SK-N-SH (cell line): Measurements from ENCODE around the gene MEPCE. TPM values are rescaled to one million over a fixed set of nuclear protein-coding genes. Genes with fewer than 3 reads are reported as not detected.

Source experiments
- CTCF ChIA-PET: fragments of 300-600, 350-600 bp; formaldehyde crosslinking; extraction: SDS; loops from one replicate; lab custom pipeline; 2021; lab: Yijun Ruan, JAX
- POLR2A ChIA-PET: fragments of 350-600 bp; sonication (Branson Sonifier 250); formaldehyde crosslinking; extraction: SDS; loops from one replicate; lab custom pipeline; 2020; ENCODE audit warnings: antibody characterized with exemption, inconsistent platforms; lab: Yijun Ruan, JAX
- DNase-seq: peaks from one replicate; pipeline ENCODE4 v3.0.0; 2012
- H2AFZ ChIP-seq: fragments of 200-600 bp; sonication (generic); 2 replicates; pipeline ENCODE4 v1.8.1; 2016; ENCODE audit warnings: antibody characterized with exemption, mild to moderate bottlenecking, low read depth
- H3F3A ChIP-seq: fragments of 200-600 bp; sonication (generic); replicated peaks from 2 replicates; pipeline ENCODE3; 2016; ENCODE audit warnings: antibody characterized with exemption, mild to moderate bottlenecking; ENCODE audit not compliant: insufficient read depth
- H3K27ac ChIP-seq, 2 experiments: fragments of 200-500 bp in 1 of 2; fragments of 200-600 bp in 1 of 2; sonication (Bioruptor generic) in 1 of 2; sonication (generic), shearing (Covaris generic) in 1 of 2; 2 replicates each; pipeline versions ENCODE4 v1.5.1 to v1.6.1; 2014 to 2016; ENCODE audit warnings: low read depth in 2 of 2, inconsistent platforms in 1 of 2, low read length in 1 of 2, mild to moderate bottlenecking in 1 of 2, mixed read lengths in 1 of 2
- H3K27me3 ChIP-seq: fragments of 200-600 bp; sonication (generic), shearing (Covaris generic); 2 replicates; pipeline ENCODE4 v1.6.1; 2016; ENCODE audit warnings: mixed run types; ENCODE audit not compliant: insufficient read depth
- H3K36me3 ChIP-seq, 2 experiments: fragments of 200-500 bp in 1 of 2; fragments of 200-600 bp in 1 of 2; sonication (Bioruptor generic) in 1 of 2; sonication (generic) in 1 of 2; replicated peaks in 1 of 2; 2 replicates each; pipeline versions ENCODE3 to v1.5.1; 2014 to 2016; ENCODE audit warnings: low read length in 1 of 2, mild to moderate bottlenecking in 1 of 2; ENCODE audit not compliant: insufficient read depth in 2 of 2, control insufficient read depth in 1 of 2
- H3K4me1 ChIP-seq, 2 experiments: fragments of 200-500 bp in 1 of 2; fragments of 200-600 bp in 1 of 2; sonication (Bioruptor generic) in 1 of 2; sonication (generic), shearing (Covaris generic) in 1 of 2; 2 replicates each; pipeline versions ENCODE4 v1.5.1 to v1.6.1; 2014 to 2016; ENCODE audit warnings: low read depth in 1 of 2, low read length in 1 of 2, mixed run types in 1 of 2; ENCODE audit not compliant: insufficient read depth in 2 of 2, control insufficient read depth in 1 of 2
- H3K4me2 ChIP-seq: fragments of 200-600 bp; sonication (generic), shearing (Covaris generic); 2 replicates; pipeline ENCODE4 v1.6.1; 2017; ENCODE audit warnings: mixed run types
- H3K4me3 ChIP-seq, 2 experiments: fragments of 200-500 bp in 1 of 2; fragments of 200-600 bp in 1 of 2; sonication (Bioruptor generic) in 1 of 2; sonication (generic), shearing (Covaris generic) in 1 of 2; 2 replicates each; pipeline versions ENCODE4 v1.5.1 to v1.8.1; 2014 to 2016; ENCODE audit warnings: low read depth in 2 of 2, inconsistent platforms in 1 of 2, low read length in 1 of 2, mild to moderate bottlenecking in 1 of 2, mixed read lengths in 1 of 2, moderate library complexity in 1 of 2
- H3K79me2 ChIP-seq: fragments of 200-600 bp; sonication (generic); 2 replicates; pipeline ENCODE4 v1.8.1; 2017; ENCODE audit warnings: mild to moderate bottlenecking; ENCODE audit not compliant: insufficient read depth
- H3K9ac ChIP-seq: fragments of 200-600 bp; sonication (generic); 2 replicates; pipeline ENCODE4 v1.6.1; 2017; ENCODE audit warnings: mixed run types
- H3K9me2 ChIP-seq: fragments of 200-600 bp; sonication (generic); 2 replicates; pipeline ENCODE4 v1.6.1; 2017; ENCODE audit warnings: mixed run types
- H3K9me3 ChIP-seq: fragments of 200-600 bp; sonication (generic); 2 replicates; pipeline ENCODE4 v1.6.1; 2017; ENCODE audit warnings: mixed run types, mild to moderate bottlenecking, moderate library complexity
- H4K20me1 ChIP-seq: fragments of 200-600 bp; sonication (generic); 2 replicates; pipeline ENCODE4 v1.6.1; 2017; ENCODE audit warnings: mild to moderate bottlenecking, mixed run types; ENCODE audit not compliant: insufficient read depth
- CHD2 ChIP-seq: fragments of 150-350 bp; IDR thresholded peaks from 2 replicates; pipeline ENCODE4 v1.6.1; 2018; ENCODE audit warnings: low read length; ENCODE audit not compliant: partially characterized antibody
- EP300 ChIP-seq, 2 experiments: IDR thresholded peaks; 2 replicates each; pipeline versions ENCODE4 v1.4.0 to v1.6.1; 2012; ENCODE audit warnings: borderline replicate concordance in 1 of 2, low read depth in 1 of 2, low read length in 1 of 2
- FOXM1 ChIP-seq: IDR thresholded peaks from 2 replicates; pipeline ENCODE4 v1.4.0; 2012; ENCODE audit warnings: low read depth, mild to moderate bottlenecking
- GABPA ChIP-seq: IDR thresholded peaks from 2 replicates; pipeline ENCODE4 v1.4.0; 2012; ENCODE audit warnings: low read depth, mild to moderate bottlenecking
- MXI1 ChIP-seq: IDR thresholded peaks from 2 replicates; pipeline ENCODE4 v1.6.1; 2012; ENCODE audit warnings: mild to moderate bottlenecking, low read depth, low read length, improper control_type of control experiment
- TAF1 ChIP-seq: IDR thresholded peaks from 2 replicates; pipeline ENCODE4 v1.6.1; 2012; ENCODE audit warnings: low read depth, mild to moderate bottlenecking, low read length, moderate library complexity, borderline replicate concordance
- WGBS: methylation state at CpG from one replicate; pipeline ENCODE4 v1.1.6; 2017; ENCODE audit warnings: low lambda C conversion rate; 5-methylcytosine and 5-hydroxymethylcytosine counted together
- polyA plus RNA-seq, 3 experiments: library from polyadenylated mRNA; depleted of rRNA; stranded (reverse); fragments of >200 nt; gene quantifications; 2 replicates each; pipeline ENCODE4 v1.2.3, GENCODE V29; 2012
- TF ChIP-seq, protein P1 (sequence below): IDR thresholded peaks from 2 replicates; pipeline ENCODE4 v1.4.0; 2012; ENCODE audit warnings: low read depth, borderline replicate concordance
- TF ChIP-seq, protein P2 (sequence below): IDR thresholded peaks from 2 replicates; pipeline ENCODE4 v1.4.0; 2012; ENCODE audit warnings: low read depth

The MEPCE gene
- polyA plus RNA-seq, 1 of the 3 experiments (the other 2 are of a cell fraction), result 20.2 TPM

DNA sequence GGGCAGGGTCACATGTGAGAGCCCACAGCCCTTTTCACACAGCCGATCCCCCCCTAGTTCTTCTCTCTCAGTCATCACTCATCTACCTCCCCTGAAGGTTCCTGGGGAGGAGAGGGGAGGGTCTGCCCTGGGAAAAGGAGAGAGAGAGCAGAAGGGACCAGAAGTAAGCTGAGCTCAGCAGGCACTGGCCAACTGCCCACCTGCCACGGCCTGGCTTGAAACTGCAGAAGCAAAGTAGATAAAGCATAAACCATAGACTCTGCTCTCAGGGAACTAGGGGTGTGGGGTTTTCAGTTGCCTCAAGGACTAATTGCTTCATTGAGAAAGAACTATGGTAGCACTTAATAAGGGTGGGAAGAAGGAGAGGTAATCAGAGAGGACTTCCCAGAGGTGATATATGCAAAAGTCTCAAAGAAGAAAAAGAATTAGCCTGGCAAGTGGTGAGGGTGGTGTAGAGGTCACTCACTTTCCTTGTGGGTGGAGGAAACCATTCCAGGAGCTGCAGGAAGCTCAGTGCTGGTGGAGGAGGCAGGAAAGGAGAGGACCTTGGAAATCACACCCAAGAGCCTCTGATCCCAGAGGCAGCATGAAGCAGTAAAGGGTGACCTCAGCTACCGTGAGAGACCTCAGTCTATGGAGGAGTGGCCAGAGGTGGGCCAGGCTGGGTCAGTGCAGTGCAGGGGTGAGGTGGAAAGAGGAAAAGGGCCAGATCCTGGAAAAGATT lies 39.2 kb upstream of the MEPCE start (continued):
- TF ChIP-seq, protein P1, sequence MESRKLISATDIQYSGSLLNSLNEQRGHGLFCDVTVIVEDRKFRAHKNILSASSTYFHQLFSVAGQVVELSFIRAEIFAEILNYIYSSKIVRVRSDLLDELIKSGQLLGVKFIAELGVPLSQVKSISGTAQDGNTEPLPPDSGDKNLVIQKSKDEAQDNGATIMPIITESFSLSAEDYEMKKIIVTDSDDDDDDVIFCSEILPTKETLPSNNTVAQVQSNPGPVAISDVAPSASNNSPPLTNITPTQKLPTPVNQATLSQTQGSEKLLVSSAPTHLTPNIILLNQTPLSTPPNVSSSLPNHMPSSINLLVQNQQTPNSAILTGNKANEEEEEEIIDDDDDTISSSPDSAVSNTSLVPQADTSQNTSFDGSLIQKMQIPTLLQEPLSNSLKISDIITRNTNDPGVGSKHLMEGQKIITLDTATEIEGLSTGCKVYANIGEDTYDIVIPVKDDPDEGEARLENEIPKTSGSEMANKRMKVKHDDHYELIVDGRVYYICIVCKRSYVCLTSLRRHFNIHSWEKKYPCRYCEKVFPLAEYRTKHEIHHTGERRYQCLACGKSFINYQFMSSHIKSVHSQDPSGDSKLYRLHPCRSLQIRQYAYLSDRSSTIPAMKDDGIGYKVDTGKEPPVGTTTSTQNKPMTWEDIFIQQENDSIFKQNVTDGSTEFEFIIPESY, result no peak
- TF ChIP-seq EP300 (IDR thresholded peaks at IDR 0.05; ENCODE audit: borderline replicate concordance in 1 of 2, low read depth in 1 of 2, low read length in 1 of 2) (no peak), FOXM1 (no peak), CHD2 (no peak)
- TF ChIP-seq, all 33 proteins: peak for 0

DNA sequence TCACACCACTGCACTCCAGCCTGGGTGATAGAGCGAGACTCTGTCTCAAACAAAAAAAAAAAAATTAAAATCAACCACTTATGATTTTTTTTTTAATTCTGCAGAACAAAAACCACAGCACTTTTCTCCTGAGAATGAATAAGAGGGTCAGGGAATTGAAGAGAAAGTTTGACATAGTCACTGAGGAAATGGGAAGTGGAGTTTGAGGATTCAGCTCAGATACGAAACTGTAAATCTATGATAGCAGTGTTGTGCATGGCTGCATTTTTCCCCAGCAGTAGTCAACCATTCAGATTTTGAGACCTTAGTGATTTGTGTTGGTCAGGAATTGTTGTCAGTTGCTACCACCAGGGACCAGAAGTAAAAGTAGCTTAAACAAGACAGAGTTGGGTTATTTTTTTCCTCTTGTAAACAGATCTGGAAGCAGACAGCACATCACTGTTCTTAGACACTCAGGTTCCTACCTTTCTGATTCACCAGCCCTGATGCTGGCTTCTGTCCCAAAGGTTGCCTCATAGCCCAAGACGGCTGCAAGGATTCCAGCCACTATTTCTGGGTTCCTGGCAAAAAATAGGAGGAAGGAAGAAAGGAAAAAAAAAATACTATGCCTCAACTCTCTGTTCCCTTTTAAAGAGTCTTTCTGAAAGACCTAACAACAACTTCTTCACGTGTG lies 36.3 kb upstream of the MEPCE start:
- TF ChIP-seq, protein P2, sequence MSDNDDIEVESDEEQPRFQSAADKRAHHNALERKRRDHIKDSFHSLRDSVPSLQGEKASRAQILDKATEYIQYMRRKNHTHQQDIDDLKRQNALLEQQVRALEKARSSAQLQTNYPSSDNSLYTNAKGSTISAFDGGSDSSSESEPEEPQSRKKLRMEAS, result no peak
- TF ChIP-seq GABPA (no peak), TAF1 (no peak), MXI1 (no peak)
- TF ChIP-seq, protein P1, result no peak
- ChIA-PET CTCF (interaction anchor here (0.6 to 3.1 kb wide), 6 partner anchors 9 to 203 kb away, joined by 3 to 24 read pairs (median 4); partner anchors contain the start of gene ZCWPW1), POLR2A (interaction anchor here (1.0 kb wide), 1 partner anchor 24 kb away, joined by 3 read pairs; no protein-coding TSS in a partner anchor)
- Histone ChIP-seq H3K9ac (no peak overlapping the region), H3K36me3 (no peaks in the 10 kb centered on the region), H3K4me2 (no peak overlapping the region), H3K4me3 (no peak overlapping the region), H3K9me2 (no peaks in the 10 kb centered on the region), H3K4me1 (peaks cover 0 to 3% of the 10 kb centered on the region in 2 experiments; a peak in 1 of 4 replicates), H3K27me3 (no peaks in the 10 kb centered on the region; the same call in 1 of the 2 replicates), H3F3A (no peaks in the 10 kb centered on the region), H4K20me1 (no peaks in the 10 kb centered on the region), H2AFZ (no peak overlapping the region), H3K27ac (no peak overlapping the region), H3K79me2 (no peaks in the 10 kb centered on the region), H3K9me3 (no peaks in the 10 kb centered on the region)
- WGBS, result 60% methylated on average over 4 of the region's 4 CpGs
- no peak for DNase-seq
